ENCODE results near the gene ZNF428. TPM values are rescaled to one million over a fixed set of nuclear protein-coding genes. Genes with fewer than 3 reads are reported as not detected.
A peak's percentile ranks its signal among the peaks of the same experiment; 100 is the strongest.

ZNF428 gene
- total and polyA plus RNA-seq, 2 of the 8 experiments (the other 6 are each of a cell fraction or from before 2014, with no cell fraction given): 7.8 to 16.7 TPM

- FAIRE-seq (no peak), DNase-seq (ENCODE audit: low read depth in 1 of 2, low spot score in 2 of 2) (no peak)
- Histone ChIP-seq H3K79me1 (ENCODE audit: low read depth, low read length) (peaks cover 9% of the 10 kb centered on the region), H2BK5ac (ENCODE audit: low read depth, low read length) (no peak overlapping the region), H2BK20ac (ENCODE audit: low read length) (no peak overlapping the region), H4K8ac (ENCODE audit: extremely low read depth, insufficient read depth, low read length) (no peak overlapping the region), H2BK120ac (replicated peaks; ENCODE audit: low read depth, low read length) (no peak overlapping the region), H4K91ac (replicated peaks; ENCODE audit: insufficient read length, low read length) (no peak overlapping the region), H3K27ac (ENCODE audit: low read depth, low read length) (no peak overlapping the region), H3K23me2 (ENCODE audit: low read depth, low read length) (peaks cover 25% of the 10 kb centered on the region), H4K5ac (ENCODE audit: insufficient read length, low read depth, low read length) (no peak overlapping the region), H3K9ac (replicated peaks in 1 of 4; ENCODE audit: extremely low read depth in 1 of 4, low read depth in 3 of 4, low read length in 3 of 4) (peak overlapping the region in 1 of 4 experiments; percentile 32; a peak in 1 of 7 replicates), H2BK15ac (ENCODE audit: low read length) (no peak overlapping the region), H3K56ac (replicated peaks; ENCODE audit: insufficient read length, low read depth, low read length) (no peak overlapping the region), H4K20me1 (replicated peaks in 1 of 2; ENCODE audit: control insufficient read depth in 1 of 2, insufficient read depth in 2 of 2, low read length in 2 of 2) (no peaks in the 10 kb centered on the region), H3K4me1 (replicated peaks in 1 of 4; ENCODE audit: control insufficient read depth in 3 of 4, insufficient read depth in 4 of 4, low read length in 3 of 4) (peaks cover 0 to 19% (median 12%) of the 10 kb centered on the region in 4 experiments; a peak in 6 of 7 replicates), H3K18ac (ENCODE audit: extremely low read depth, low read length) (no peak overlapping the region), H3K4ac (replicated peaks; ENCODE audit: insufficient read length, low read depth, low read length) (no peak overlapping the region), H3K27me3 (replicated peaks in 1 of 4; ENCODE audit: control insufficient read depth in 3 of 4, extremely low read depth in 1 of 4, insufficient read depth in 3 of 4, low read length in 3 of 4) (no peaks in the 10 kb centered on the region), H2BK12ac (ENCODE audit: low read depth, low read length) (no peak overlapping the region), H3K4me2 (ENCODE audit: insufficient read depth in 1 of 2, low read depth in 2 of 2, low read length in 2 of 2) (no peak overlapping the region; a peak in 1 of 4 replicates), H2AFZ (ENCODE audit: low read length) (no peak overlapping the region), H3K9me3 (ENCODE audit: insufficient read depth in 2 of 2, low read depth in 1 of 2, low read length in 1 of 2) (no peaks in the 10 kb centered on the region), H3K79me2 (ENCODE audit: control insufficient read depth in 1 of 2, insufficient read depth in 2 of 2, low read length in 2 of 2) (peaks cover 0 to 8% of the 10 kb centered on the region in 2 experiments; a peak in 2 of 4 replicates), H2AK5ac (ENCODE audit: low read depth, low read length) (no peak overlapping the region), H3K23ac (ENCODE audit: insufficient read length) (no peak overlapping the region), H3K4me3 (ENCODE audit: extremely low read depth in 1 of 4, insufficient read depth in 2 of 4, low read depth in 3 of 4, low read length in 4 of 4) (no peak overlapping the region), H3K14ac (ENCODE audit: insufficient read length) (no peak overlapping the region), H3K36me3 (ENCODE audit: control insufficient read depth in 2 of 4, insufficient read depth in 4 of 4, low read length in 3 of 4) (no peaks in the 10 kb centered on the region)
- TF ChIP-seq POLR2A (IDR thresholded peaks at IDR 0.05; ENCODE audit: control extremely low read depth in 1 of 2, low read depth in 2 of 2, low read length in 2 of 2) (no peak), KDM1A (IDR thresholded peaks at IDR 0.05; ENCODE audit: borderline replicate concordance, low read length) (no peak), JUN (IDR thresholded peaks at IDR 0.05; ENCODE audit: low read depth, low read length) (no peak), CREB1 (IDR thresholded peaks at IDR 0.05) (no peak)
- ChIA-PET POLR2A (ENCODE audit: partially characterized antibody) (interaction anchor here (3.6 kb wide), 1 partner anchor 11 kb away, joined by 14 read pairs; no protein-coding TSS in a partner anchor), CTCF (ENCODE audit: partially characterized antibody) (interaction anchor here (1.0 to 3.3 kb wide), 2 partner anchors 16 to 23 kb away, joined by 3 to 25 read pairs; partner anchors contain the start of gene IRGQ)
- WGBS, 2 experiments (ENCODE audit: extremely low coverage in 1 of 2, insufficient coverage in 1 of 2, insufficient read length in 1 of 2, insufficient replicate concordance in 2 of 2, low coverage in 1 of 2, low lambda C conversion rate in 2 of 2, missing lambda C conversion rate in 1 of 2): 94% methylated on average over 3 of the region's 3 CpGs; no CpG with 5 or more reads in 1 of the 2 experiments
Observed at GRCh38 chr19:43578787-43579186, 40.6 kb downstream of the ZNF428 start.
